ENCODE measurements around the gene CDCA5.

Gene CDCA5

DNA sequence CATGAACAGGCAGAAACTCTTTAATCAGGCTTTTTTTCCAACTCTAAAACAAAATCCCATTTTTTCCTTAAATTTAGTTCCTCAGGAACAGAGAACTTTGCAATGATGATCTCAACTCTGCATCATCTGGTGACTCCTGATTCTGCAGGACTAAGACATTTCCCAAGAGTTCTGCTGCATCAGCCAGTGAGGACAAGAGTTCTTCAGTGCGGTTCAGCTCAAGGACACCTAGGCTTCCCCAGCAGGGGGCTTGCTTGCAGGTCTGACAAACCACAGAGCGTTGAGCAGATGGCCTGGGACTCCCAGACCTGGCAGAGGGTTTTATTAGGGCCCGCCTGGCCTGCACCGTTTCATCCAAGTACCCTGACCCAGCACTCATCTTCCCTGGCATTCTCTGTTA, 6.4 kb downstream of the CDCA5 start:
- DNase-seq (ENCODE audit: low read depth, low spot score) = no peak

- DNase-seq (ENCODE audit: low read depth, low spot score) = no peak
These were observed 11.2 kb downstream of the CDCA5 start for GRCh38 chr11:65072631-65072966.

DNA sequence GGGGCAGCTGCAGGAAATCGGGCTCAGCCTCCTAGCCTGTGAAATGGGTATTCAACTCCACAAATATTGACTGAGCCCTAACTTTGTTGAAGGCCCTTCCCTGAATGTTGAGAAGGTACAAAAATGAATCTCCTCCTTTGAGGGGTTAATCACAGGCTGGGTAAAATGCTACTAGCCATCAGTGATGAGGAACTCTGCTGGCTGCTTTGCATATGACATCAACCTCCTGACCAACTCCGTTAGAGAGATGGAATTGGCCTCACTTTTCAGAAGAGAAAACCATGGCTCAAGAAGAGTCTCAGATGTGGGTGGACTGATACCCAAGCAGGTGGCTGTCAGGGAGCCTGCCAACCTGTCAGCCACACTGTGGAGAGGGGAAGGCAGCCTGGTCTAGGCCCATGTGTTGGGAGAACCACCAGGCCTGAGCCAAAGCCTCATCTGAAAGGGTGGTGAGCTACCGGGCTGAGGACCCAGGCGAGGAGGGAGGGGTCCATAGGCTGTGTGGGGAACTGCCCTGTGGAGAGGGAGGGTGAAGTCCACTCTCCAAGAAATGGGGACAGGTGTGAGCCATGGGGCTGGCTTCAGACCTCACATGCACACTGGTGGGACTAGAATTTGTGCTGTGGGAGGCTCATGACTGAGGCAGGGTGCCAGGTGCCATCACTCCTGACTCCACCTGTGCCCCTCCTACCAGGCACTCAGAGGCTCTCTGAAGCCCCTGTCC, 11.8 kb downstream of the CDCA5 start:
- no peak for DNase-seq (ENCODE audit: low read depth, low spot score)

DNA sequence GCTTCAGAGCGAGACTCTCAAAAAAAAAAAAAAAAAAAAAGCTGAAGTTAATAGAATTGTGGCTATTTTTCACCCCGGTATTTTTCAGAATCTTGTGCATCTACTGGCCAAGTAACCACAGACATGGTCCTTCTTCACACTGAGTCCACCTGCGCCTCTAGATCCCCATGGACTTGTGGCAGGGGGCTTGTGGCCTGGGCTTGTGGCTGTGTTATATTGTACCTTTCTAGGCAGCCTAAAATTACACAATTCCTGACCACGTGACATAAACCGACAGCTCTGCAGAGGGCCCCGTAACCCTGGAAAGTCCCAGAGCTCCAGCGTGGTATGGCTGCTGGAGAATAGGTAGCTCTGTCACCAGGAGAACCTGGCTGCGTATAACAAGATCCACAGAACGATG, 14.6 kb downstream of the CDCA5 start:
- no peak for DNase-seq (ENCODE audit: low read depth, low spot score)

DNA sequence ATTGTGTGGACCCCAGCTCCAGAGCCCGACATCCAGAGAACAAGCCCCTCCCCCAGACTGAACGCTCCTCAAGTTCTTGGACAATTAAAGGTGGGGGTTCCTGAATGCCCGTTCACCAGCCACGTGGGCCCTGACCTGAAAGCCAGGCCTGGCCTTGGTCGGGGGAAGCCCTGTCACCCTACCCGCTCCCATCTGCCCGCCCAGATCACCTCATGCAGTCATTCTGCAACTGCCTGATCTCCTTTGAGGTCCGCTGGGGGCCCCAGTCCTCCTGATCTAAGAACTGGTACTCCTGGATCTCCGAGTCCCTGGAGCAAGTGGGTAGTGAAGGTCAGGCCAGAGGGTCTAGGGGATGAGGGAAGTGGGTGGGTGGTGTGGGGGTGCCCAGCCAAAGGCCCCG, 16.4 kb downstream of the CDCA5 start:
- DNase-seq (ENCODE audit: low read depth, low spot score) = no peak

- DNase-seq (ENCODE audit: low read depth, low spot score) = no peak
These were observed 17.0 kb downstream of the CDCA5 start for GRCh38 chr11:65066805-65067291.

DNA sequence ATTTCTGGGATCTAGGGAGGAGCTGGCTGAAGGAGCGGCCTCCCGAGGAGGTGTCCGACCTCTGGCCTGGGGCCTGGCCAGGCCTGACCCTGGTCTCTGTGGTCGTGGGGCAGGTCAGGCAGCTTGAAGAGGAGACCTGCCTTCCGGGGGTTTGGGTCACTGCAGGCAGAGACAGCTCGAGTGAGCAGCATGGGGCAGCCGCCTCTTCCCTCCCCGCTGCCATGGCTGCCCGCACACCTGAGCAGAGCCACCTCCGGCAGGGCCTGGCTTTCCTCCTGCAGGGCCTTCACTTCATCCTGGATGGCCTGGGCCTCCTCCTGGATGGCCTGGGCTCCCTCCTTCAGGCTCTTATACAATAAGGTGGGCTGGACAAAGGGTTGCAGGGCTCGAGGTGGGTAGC, 17.5 kb downstream of the CDCA5 start:
- DNase-seq (ENCODE audit: low read depth, low spot score) = no peak

DNA sequence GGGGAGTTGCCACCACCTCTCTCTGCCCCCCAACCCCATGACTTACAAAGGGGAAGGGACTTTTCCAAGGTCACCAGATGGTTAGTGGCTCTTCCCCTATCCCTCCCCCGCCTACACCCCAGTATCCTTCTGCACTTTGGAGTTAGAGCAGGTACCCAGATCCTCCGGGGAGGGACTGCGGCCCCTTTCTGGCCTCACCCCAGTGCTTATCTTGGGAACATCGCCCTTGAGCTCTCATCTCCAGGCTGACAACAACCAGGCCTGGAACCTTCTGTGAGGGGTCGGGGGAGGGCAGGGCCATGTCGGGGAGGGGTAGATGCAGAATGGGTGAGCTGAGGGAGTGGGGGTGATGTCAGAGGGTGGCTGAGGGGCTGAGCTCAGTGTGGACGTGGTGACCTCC, 18.0 kb downstream of the CDCA5 start:
- DNase-seq (ENCODE audit: low read depth, low spot score) = no peak

DNA sequence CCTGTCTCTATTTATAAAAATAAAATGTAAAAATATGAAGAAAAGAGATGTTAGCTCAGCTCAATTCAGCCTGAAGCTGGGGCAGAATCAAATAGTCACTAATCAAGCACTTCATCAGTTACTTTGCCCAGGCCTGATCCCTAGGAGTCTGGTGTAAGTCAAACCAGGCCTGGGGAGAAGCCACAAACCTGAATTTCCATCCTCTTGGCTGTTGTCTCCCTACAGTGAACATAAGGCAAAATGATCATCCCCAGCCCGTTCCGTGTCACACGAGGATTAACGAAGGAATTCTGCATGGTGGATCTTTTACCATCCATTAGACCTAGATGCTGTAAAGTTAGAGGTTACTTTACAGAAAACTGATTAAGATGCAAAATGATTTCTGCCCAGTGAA, 19.0 kb downstream of the CDCA5 start:
- DNase-seq (ENCODE audit: low read depth, low spot score) = no peak

DNA sequence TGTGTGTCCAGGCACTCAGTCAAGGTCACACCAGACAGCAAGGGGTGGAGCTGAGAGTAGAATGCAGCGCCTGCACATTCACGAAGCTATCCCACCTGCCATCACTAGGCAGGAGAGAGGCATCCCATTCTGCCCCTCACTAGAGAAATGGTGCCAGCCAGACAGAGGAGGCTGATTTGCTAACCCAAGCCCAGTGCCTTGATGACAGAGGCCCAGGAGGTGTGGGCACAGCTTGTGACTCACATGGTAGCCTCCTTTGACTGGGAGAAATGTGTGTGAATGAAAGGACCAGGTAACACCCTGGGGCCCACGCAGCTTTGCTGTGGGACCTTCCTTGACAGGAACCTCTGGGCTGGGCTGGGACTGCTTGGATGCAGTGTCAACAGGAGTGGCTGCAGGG, 20.3 kb downstream of the CDCA5 start:
- no peak for DNase-seq (ENCODE audit: low read depth, low spot score)

GRCh38 chr11:65060913-65061408, 22.9 kb downstream of the CDCA5 start:
- no peak for DNase-seq (ENCODE audit: low read depth, low spot score)

GRCh38 chr11:65059959-65060824, 23.6 kb downstream of the CDCA5 start:
- DNase-seq (ENCODE audit: low read depth, low spot score) = no peak

DNA sequence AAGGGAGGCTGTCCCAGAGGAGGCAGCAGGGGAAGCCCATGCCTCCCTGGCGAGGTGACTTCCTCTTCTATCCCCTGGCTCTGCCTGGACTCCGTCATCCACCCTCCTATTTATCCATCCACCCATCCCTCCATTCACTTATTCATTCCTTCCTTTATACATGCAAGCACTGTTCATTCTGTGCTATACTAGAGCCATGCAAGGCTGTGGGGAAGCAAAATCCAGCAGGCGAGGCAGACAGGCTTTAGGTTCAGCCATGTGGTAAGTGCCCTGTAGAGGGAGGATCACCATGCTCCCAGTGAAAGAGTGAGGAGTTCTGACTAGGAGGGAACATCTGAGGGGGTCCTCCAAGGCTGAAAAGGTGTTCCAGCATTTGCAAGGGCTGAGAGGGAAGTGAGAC, 24.3 kb downstream of the CDCA5 start:
- no peak for DNase-seq (ENCODE audit: low read depth, low spot score)

DNA sequence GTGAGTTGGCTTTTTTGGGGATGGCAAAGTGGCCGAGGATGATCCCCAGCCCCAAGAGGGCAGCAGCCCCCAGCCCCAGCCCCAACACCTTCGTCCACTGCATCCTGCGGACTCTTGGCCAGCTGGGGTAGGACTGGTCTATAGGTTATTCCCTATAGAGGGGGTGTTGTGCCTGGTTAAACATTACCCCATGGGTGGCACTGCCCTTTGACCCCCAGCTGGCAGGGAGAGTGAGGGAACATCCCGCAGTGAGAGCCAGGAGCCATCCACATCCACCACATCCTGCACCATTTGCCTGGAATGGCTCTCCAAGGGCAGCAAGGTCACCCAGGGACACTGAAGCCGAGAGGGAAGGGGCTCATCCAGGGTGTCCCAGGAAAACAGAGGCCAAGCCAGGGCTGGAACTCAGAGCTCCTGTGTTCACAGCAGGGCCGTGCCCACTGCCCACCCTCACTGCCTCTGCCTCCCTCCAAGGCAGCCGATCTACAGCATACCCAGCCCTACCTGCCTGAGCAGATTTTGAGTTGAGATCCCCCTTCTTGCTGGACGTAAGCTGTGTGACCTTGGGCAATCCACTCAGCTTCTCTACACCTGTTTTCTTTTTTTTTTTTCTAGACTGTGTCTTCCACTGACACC, 25.3 kb downstream of the CDCA5 start, which contains the start of gene NAALADL1:
TSS of gene NAALADL1 (minus strand) at position 135 of the 636 bp plus-strand sequence. CDS start at position 103, 32 bp downstream.
- DNase-seq (ENCODE audit: low read depth, low spot score) = no peak

- DNase-seq (ENCODE audit: low read depth, low spot score) = no peak
These were observed 25.8 kb downstream of the CDCA5 start for GRCh38 chr11:65058012-65058411.

GRCh38 chr11:65057526-65057925, 26.3 kb downstream of the CDCA5 start:
- no peak for DNase-seq (ENCODE audit: low read depth, low spot score)

DNA sequence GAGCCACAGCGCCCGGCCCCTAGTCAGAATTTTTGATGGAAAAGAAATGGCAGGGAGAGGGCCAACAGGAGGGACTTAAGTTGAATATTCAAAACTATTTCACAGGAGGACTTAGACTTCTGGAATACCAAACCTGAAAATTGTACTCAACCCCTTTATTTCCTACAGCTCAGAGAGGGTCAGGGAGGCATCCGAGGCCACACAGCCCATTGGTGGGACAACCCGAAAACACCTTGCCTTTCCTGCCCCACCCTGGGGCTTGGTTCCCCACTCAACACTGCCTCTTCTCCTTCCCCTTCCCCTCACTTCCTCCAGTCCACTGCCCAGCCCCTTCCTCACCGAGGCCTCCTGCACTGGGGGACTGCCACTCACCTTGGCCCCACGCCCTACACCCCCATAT, 26.8 kb downstream of the CDCA5 start:
- no peak for DNase-seq (ENCODE audit: low read depth, low spot score)

- DNase-seq (ENCODE audit: low read depth, low spot score) = no peak
These were observed 28.3 kb downstream of the CDCA5 start for GRCh38 chr11:65055538-65055937.

- no peak for DNase-seq (ENCODE audit: low read depth, low spot score)
These were observed 29.9 kb downstream of the CDCA5 start for GRCh38 chr11:65053827-65054508.

- DNase-seq (ENCODE audit: low read depth, low spot score) = no peak
These were observed 32.4 kb downstream of the CDCA5 start for GRCh38 chr11:65051398-65051858.

DNA sequence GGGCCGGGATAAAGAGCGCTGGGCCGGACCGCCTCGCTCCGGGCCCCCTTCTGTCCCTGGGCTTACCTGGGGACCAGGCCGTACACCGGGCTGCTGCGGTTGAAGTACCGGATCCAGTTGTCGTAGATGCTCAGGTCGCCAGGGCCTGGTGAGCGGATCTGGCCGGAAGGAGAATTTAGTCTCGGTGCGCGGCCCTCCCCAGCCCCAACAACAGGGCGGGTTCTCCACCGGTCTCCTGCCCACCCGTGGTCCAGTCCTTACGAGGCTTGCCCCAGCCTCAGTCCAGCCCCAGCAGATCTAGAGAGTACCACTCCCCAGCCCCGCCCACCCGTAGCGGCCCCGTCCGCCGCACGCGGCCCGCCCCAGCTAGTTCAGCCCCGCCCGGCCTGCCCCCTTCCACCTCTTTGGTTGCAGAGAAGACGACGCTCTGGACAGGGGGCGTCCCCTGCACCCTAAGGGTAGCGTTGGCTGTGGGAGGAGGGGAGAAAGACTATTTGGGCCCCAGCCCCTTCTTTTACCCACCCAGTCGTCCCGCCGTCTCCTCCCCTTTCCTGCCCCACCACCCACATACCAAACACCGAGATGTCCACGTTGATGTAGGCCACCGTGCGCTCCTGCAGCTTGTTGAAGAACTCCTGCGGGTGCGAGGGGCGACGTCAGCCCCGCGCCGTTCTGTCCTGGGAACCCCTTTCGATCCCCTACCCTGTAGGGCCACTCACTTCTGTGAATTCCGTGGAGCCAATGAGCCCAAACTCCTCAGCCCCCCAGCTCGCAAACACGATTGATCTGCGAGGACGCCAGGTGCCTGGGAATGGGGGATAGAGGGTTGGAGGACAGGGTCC, 36.0 kb downstream of the CDCA5 start:
- DNase-seq (ENCODE audit: low read depth, low spot score) = no peak

Measured in activated CD4-positive, CD25-positive, alpha-beta regulatory T cell treated with anti-CD3 and anti-CD28 coated beads, Interleukin-2, amount 50 U/mL, for 16 hours (primary cell).